ENCODE results near the gene RNF213.
"Not testable (repeated sequence)": the region's sequence is repeated elsewhere in the genome, so short reads cannot be mapped to it uniquely, and the experiment has no call there.

The RNF213 gene

GRCh38 chr17:80394629-80395216, 134.1 kb downstream of the RNF213 start:
- no peak for DNase-seq (ENCODE audit: low spot score)

GRCh38 chr17:80395402-80396151, 134.9 kb downstream of the RNF213 start:
- DNase-seq (ENCODE audit: low spot score): no peak

- no peak for DNase-seq (ENCODE audit: low spot score)
Measured at GRCh38 chr17:80396157-80397033, 135.7 kb downstream of the RNF213 start.

GRCh38 chr17:80397034-80397387, 136.4 kb downstream of the RNF213 start:
- DNase-seq (ENCODE audit: low spot score): no peak

- DNase-seq (ENCODE audit: low spot score): no peak
Measured at GRCh38 chr17:80397686-80398085, 137.0 kb downstream of the RNF213 start.

GRCh38 chr17:80401086-80401485, 140.4 kb downstream of the RNF213 start:
- DNase-seq (ENCODE audit: low spot score): not testable (repeated sequence)

GRCh38 chr17:80402102-80402501, 141.4 kb downstream of the RNF213 start:
- DNase-seq (ENCODE audit: low spot score): not testable (repeated sequence)

GRCh38 chr17:80402959-80403358, 142.3 kb downstream of the RNF213 start:
- no peak for DNase-seq (ENCODE audit: low spot score)

GRCh38 chr17:80406146-80406545, 145.5 kb downstream of the RNF213 start:
- DNase-seq (ENCODE audit: low spot score): no peak

- not testable (repeated sequence) for DNase-seq (ENCODE audit: low spot score)
Measured at GRCh38 chr17:80407917-80408316, 147.3 kb downstream of the RNF213 start.

- DNase-seq (ENCODE audit: low spot score): peak; percentile 2
Measured at GRCh38 chr17:80408872-80409271, 148.2 kb downstream of the RNF213 start.

- no peak for DNase-seq (ENCODE audit: low spot score)
Measured at GRCh38 chr17:80409626-80410025, 149.0 kb downstream of the RNF213 start.

GRCh38 chr17:80410441-80411087, 149.9 kb downstream of the RNF213 start:
- not testable (repeated sequence) for DNase-seq (ENCODE audit: low spot score)

GRCh38 chr17:80413771-80414507, 153.3 kb downstream of the RNF213 start:
- DNase-seq (ENCODE audit: low spot score): peak; percentile 7

- no peak for DNase-seq (ENCODE audit: low spot score)
Measured at GRCh38 chr17:80414508-80414802, 153.8 kb downstream of the RNF213 start.

- peak; percentile 99 for DNase-seq (ENCODE audit: low spot score)
Measured at GRCh38 chr17:80414803-80415625, 154.4 kb downstream of the RNF213 start, which contains the start of gene ENDOV. TSS of gene ENDOV (plus strand) at chr17:80415167. CDS start at chr17:80415195, 28 bp downstream.

GRCh38 chr17:80415626-80416137, 155.0 kb downstream of the RNF213 start:
- no peak for DNase-seq (ENCODE audit: low spot score)

GRCh38 chr17:80416260-80416939, 155.7 kb downstream of the RNF213 start:
- peak; percentile 6 for DNase-seq (ENCODE audit: low spot score)

- DNase-seq (ENCODE audit: low spot score): no peak
Measured at GRCh38 chr17:80416940-80417293, 156.3 kb downstream of the RNF213 start.

- no peak for DNase-seq (ENCODE audit: low spot score)
Measured at GRCh38 chr17:80418589-80418988, 157.9 kb downstream of the RNF213 start.

Measured in hepatic stellate cell (primary cell).